ENCODE measurements around the gene NTSR1. TPM values are rescaled to one million over a fixed set of nuclear protein-coding genes. Genes with fewer than 3 reads are reported as not detected.

The NTSR1 gene
- total and polyA plus RNA-seq, 2 experiments from 2014 or later: 0.15 to 1.4 TPM

GRCh38 chr20:62692176-62692575, 16.5 kb upstream of the NTSR1 start:
- H3K9me3 Mint-ChIP-seq: no peaks in the 10 kb centered on the region
- no peaks in the 10 kb centered on the region for H3K36me3 Mint-ChIP-seq (ENCODE audit: low read depth)
- peaks cover 3% of the 10 kb centered on the region; the same call in 1 of the 3 replicates for H3K4me1 Mint-ChIP-seq
- H3K4me3 Mint-ChIP-seq: no peak overlapping the region
- peaks cover 10% of the 10 kb centered on the region for H3K27me3 Mint-ChIP-seq (ENCODE audit: insufficient read depth, low read depth, poor library complexity)
- H3K4me3 ChIP-seq: no peak overlapping the region
- no peaks in the 10 kb centered on the region for H3K4me1 ChIP-seq (ENCODE audit: insufficient read depth)
- DNase-seq (ENCODE audit: low spot score) (no peak), ATAC-seq (no peak)
- no peak overlapping the region for H3K27ac Mint-ChIP-seq
- H4K20me1 ChIP-seq (replicated peaks; ENCODE audit: insufficient read depth): no peaks in the 10 kb centered on the region
- H3F3A ChIP-seq (replicated peaks; ENCODE audit: low read depth): no peaks in the 10 kb centered on the region
- H3K79me2 ChIP-seq (replicated peaks; ENCODE audit: insufficient read depth): no peaks in the 10 kb centered on the region
- no peak overlapping the region for H3K27ac ChIP-seq (ENCODE audit: low read depth)
- H3K27me3 ChIP-seq (ENCODE audit: insufficient read depth): no peaks in the 10 kb centered on the region
- no peak overlapping the region for H2AFZ ChIP-seq
- TF ChIP-seq POLR2AphosphoS5 (IDR thresholded peaks at IDR 0.05; ENCODE audit: low read depth) (no peak), STAT1 (IDR thresholded peaks at IDR 0.05; ENCODE audit: unreplicated experiment) (no peak), ZNF114 (CRISPR knock-in tag; IDR thresholded peaks at IDR 0.05) (no peak), NANOG (IDR thresholded peaks at IDR 0.05; ENCODE audit: borderline replicate concordance) (no peak), CTCF (conservative IDR thresholded peaks at IDR 0.05; ENCODE audit: low read depth in 2 of 2) (no peak)
- H3K4me2 ChIP-seq: no peak overlapping the region
- H3K9me2 ChIP-seq (ENCODE audit: insufficient read depth): no peaks in the 10 kb centered on the region
- no peaks in the 10 kb centered on the region for H3K36me3 ChIP-seq (ENCODE audit: insufficient read depth)

- Histone ChIP-seq H4K20me1 (replicated peaks; ENCODE audit: insufficient read depth) (no peaks in the 10 kb centered on the region), H3K27ac (ENCODE audit: low read depth) (no peak overlapping the region), H2AFZ (no peak overlapping the region), H3K4me2 (no peak overlapping the region), H3K36me3 (ENCODE audit: insufficient read depth) (no peaks in the 10 kb centered on the region), H3F3A (replicated peaks; ENCODE audit: low read depth) (no peaks in the 10 kb centered on the region), H3K79me2 (replicated peaks; ENCODE audit: insufficient read depth) (no peaks in the 10 kb centered on the region), H3K4me3 (no peak overlapping the region), H3K4me1 (ENCODE audit: insufficient read depth) (no peaks in the 10 kb centered on the region), H3K27me3 (ENCODE audit: insufficient read depth) (no peaks in the 10 kb centered on the region), H3K9me2 (ENCODE audit: insufficient read depth) (no peaks in the 10 kb centered on the region)
- Mint-ChIP-seq H3K9me3 (no peaks in the 10 kb centered on the region), H3K4me1 (peaks cover 3% of the 10 kb centered on the region; the same call in 1 of the 3 replicates), H3K4me3 (no peak overlapping the region), H3K27me3 (ENCODE audit: insufficient read depth, low read depth, poor library complexity) (peaks cover 13% of the 10 kb centered on the region), H3K36me3 (ENCODE audit: low read depth) (no peaks in the 10 kb centered on the region), H3K27ac (no peak overlapping the region)
- ATAC-seq: no peak
- DNase-seq (ENCODE audit: low spot score): no peak
- TF ChIP-seq, protein P1, sequence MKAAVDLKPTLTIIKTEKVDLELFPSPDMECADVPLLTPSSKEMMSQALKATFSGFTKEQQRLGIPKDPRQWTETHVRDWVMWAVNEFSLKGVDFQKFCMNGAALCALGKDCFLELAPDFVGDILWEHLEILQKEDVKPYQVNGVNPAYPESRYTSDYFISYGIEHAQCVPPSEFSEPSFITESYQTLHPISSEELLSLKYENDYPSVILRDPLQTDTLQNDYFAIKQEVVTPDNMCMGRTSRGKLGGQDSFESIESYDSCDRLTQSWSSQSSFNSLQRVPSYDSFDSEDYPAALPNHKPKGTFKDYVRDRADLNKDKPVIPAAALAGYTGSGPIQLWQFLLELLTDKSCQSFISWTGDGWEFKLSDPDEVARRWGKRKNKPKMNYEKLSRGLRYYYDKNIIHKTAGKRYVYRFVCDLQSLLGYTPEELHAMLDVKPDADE (IDR thresholded peaks at IDR 0.05): no peak
- no peak for TF ChIP-seq NANOG (IDR thresholded peaks at IDR 0.05; ENCODE audit: borderline replicate concordance)
- TF ChIP-seq CTCF (conservative IDR thresholded peaks at IDR 0.05; ENCODE audit: low read depth in 2 of 2): no peak
- no peak for TF ChIP-seq EZH2phosphoT487 (IDR thresholded peaks at IDR 0.05; ENCODE audit: unreplicated experiment)
- TF ChIP-seq, protein P2, sequence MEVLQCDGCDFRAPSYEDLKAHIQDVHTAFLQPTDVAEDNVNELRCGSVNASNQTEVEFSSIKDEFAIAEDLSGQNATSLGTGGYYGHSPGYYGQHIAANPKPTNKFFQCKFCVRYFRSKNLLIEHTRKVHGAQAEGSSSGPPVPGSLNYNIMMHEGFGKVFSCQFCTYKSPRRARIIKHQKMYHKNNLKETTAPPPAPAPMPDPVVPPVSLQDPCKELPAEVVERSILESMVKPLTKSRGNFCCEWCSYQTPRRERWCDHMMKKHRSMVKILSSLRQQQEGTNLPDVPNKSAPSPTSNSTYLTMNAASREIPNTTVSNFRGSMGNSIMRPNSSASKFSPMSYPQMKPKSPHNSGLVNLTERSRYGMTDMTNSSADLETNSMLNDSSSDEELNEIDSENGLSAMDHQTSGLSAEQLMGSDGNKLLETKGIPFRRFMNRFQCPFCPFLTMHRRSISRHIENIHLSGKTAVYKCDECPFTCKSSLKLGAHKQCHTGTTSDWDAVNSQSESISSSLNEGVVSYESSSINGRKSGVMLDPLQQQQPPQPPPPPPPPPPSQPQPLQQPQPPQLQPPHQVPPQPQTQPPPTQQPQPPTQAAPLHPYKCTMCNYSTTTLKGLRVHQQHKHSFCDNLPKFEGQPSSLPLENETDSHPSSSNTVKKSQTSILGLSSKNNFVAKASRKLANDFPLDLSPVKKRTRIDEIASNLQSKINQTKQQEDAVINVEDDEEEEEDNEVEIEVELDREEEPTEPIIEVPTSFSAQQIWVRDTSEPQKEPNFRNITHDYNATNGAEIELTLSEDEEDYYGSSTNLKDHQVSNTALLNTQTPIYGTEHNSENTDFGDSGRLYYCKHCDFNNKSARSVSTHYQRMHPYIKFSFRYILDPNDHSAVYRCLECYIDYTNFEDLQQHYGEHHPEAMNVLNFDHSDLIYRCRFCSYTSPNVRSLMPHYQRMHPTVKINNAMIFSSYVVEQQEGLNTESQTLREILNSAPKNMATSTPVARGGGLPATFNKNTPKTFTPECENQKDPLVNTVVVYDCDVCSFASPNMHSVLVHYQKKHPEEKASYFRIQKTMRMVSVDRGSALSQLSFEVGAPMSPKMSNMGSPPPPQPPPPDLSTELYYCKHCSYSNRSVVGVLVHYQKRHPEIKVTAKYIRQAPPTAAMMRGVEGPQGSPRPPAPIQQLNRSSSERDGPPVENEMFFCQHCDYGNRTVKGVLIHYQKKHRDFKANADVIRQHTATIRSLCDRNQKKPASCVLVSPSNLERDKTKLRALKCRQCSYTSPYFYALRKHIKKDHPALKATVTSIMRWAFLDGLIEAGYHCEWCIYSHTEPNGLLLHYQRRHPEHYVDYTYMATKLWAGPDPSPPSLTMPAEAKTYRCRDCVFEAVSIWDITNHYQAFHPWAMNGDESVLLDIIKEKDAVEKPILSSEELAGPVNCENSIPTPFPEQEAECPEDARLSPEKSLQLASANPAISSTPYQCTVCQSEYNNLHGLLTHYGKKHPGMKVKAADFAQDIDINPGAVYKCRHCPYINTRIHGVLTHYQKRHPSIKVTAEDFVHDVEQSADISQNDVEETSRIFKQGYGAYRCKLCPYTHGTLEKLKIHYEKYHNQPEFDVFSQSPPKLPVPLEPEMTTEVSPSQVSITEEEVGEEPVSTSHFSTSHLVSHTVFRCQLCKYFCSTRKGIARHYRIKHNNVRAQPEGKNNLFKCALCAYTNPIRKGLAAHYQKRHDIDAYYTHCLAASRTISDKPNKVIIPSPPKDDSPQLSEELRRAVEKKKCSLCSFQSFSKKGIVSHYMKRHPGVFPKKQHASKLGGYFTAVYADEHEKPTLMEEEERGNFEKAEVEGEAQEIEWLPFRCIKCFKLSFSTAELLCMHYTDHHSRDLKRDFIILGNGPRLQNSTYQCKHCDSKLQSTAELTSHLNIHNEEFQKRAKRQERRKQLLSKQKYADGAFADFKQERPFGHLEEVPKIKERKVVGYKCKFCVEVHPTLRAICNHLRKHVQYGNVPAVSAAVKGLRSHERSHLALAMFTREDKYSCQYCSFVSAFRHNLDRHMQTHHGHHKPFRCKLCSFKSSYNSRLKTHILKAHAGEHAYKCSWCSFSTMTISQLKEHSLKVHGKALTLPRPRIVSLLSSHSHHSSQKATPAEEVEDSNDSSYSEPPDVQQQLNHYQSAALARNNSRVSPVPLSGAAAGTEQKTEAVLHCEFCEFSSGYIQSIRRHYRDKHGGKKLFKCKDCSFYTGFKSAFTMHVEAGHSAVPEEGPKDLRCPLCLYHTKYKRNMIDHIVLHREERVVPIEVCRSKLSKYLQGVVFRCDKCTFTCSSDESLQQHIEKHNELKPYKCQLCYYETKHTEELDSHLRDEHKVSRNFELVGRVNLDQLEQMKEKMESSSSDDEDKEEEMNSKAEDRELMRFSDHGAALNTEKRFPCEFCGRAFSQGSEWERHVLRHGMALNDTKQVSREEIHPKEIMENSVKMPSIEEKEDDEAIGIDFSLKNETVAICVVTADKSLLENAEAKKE (CRISPR knock-in tag; IDR thresholded peaks at IDR 0.05): no peak
- TF ChIP-seq JUNB (IDR thresholded peaks at IDR 0.05; ENCODE audit: unreplicated experiment): no peak
- no peak for TF ChIP-seq CREB1 (CRISPR knock-in tag; IDR thresholded peaks at IDR 0.05; ENCODE audit: low read depth)
These were observed 15.7 kb upstream of the NTSR1 start for GRCh38 chr20:62692801-62693523.

Data from GM23338 (cell line).